CD14-positive monocyte (primary cell): ENCODE results near the gene MARS1. TPM values are rescaled to one million over a fixed set of nuclear protein-coding genes. Genes with fewer than 3 reads are reported as not detected.
"Not testable (repeated sequence)": the region's sequence is repeated elsewhere in the genome, so short reads cannot be mapped to it uniquely, and the experiment has no call there.

ENCODE experiments used
- DNase-seq, 3 donors: peaks; one replicate each; pipeline ENCODE4 v3.0.0-alpha.2; 2011 to 2022
- H2AFZ ChIP-seq: 2 replicates; pipeline ENCODE4 v1.6.0; 2012; ENCODE audit warnings: mild to moderate bottlenecking, low read depth, low read length, inconsistent platforms; ENCODE audit not compliant: insufficient read depth, poor library complexity, severe bottlenecking
- H3K27ac ChIP-seq, 2 donors: 1 replicate in 1 of 2; 2 replicates in 1 of 2; pipeline ENCODE4 v1.5.1; 2012 to 2013; ENCODE audit warnings: low read length in 2 of 2, control low read depth in 1 of 2, inconsistent platforms in 1 of 2, low read depth in 1 of 2, mild to moderate bottlenecking in 1 of 2
- H3K27me3 ChIP-seq, 2 donors: one replicate each; pipeline versions ENCODE4 v1.6.0 to v1.6.1; 2011 to 2013; ENCODE audit warnings: low read length in 2 of 2; ENCODE audit not compliant: control insufficient read depth in 2 of 2, insufficient read depth in 2 of 2
- H3K36me3 ChIP-seq, 2 donors: replicated peaks in 1 of 2; 1 replicate in 1 of 2; 2 replicates in 1 of 2; pipeline versions ENCODE4 v1.5.1 to v1.6.1; 2012 to 2013; ENCODE audit warnings: low read length in 2 of 2, control low read depth in 1 of 2, inconsistent platforms in 1 of 2, mild to moderate bottlenecking in 1 of 2; ENCODE audit not compliant: insufficient read depth in 2 of 2, control insufficient read depth in 1 of 2
- H3K4me1 ChIP-seq, 2 donors: 1 replicate in 1 of 2; 2 replicates in 1 of 2; pipeline versions ENCODE4 v1.5.1 to v1.6.1; 2012 to 2013; ENCODE audit warnings: low read length in 2 of 2, control low read depth in 1 of 2, inconsistent platforms in 1 of 2, mild to moderate bottlenecking in 1 of 2, moderate library complexity in 1 of 2; ENCODE audit not compliant: insufficient read depth in 2 of 2, control insufficient read depth in 1 of 2
- H3K4me2 ChIP-seq: replicated peaks from 2 replicates; pipeline ENCODE3; 2012; ENCODE audit warnings: low read length, moderate library complexity, mild to moderate bottlenecking; ENCODE audit not compliant: poor library complexity, severe bottlenecking; ENCODE audit errors: extremely low read depth
- H3K4me3 ChIP-seq, 3 experiments: fragments of 200-600 bp in 1 of 3; sonication (generic) in 1 of 3; replicated peaks in 1 of 3; 1 replicate in 2 of 3; 2 replicates in 1 of 3; pipeline ENCODE4 v1.5.1; 2011 to 2013; ENCODE audit warnings: low read length in 3 of 3, mild to moderate bottlenecking in 3 of 3, control low read depth in 2 of 3, low read depth in 2 of 3, inconsistent platforms in 1 of 3, moderate library complexity in 1 of 3
- H3K79me2 ChIP-seq: 2 replicates; pipeline ENCODE4 v1.6.0; 2012; ENCODE audit warnings: mild to moderate bottlenecking, control low read depth, inconsistent platforms, low read length, moderate library complexity; ENCODE audit not compliant: insufficient read depth
- H3K9ac ChIP-seq: 2 replicates; pipeline ENCODE4 v1.6.0; 2017; ENCODE audit warnings: low read length, mild to moderate bottlenecking; ENCODE audit not compliant: insufficient read depth, poor library complexity, severe bottlenecking
- H3K9me3 ChIP-seq, 2 donors: replicated peaks in 1 of 2; 1 replicate in 1 of 2; 2 replicates in 1 of 2; pipeline versions ENCODE4 v1.5.1 to v1.6.1; 2012 to 2013; ENCODE audit warnings: low read length in 2 of 2, control low read depth in 1 of 2; ENCODE audit not compliant: control insufficient read depth in 1 of 2, insufficient read depth in 1 of 2
- H4K20me1 ChIP-seq: 2 replicates; pipeline ENCODE4 v1.6.0; 2012; ENCODE audit warnings: mild to moderate bottlenecking, low read length, control low read depth, moderate library complexity; ENCODE audit not compliant: insufficient read depth
- H3K27ac Mint-ChIP-seq, 7 donors: one replicate each; pipeline ENCODE4 v1.8.0; 2020; ENCODE audit warnings: mild to moderate bottlenecking in 7 of 7, mixed read lengths in 7 of 7, moderate library complexity in 6 of 7, inconsistent platforms in 2 of 7
- H3K27me3 Mint-ChIP-seq, 3 donors: one replicate each; pipeline ENCODE4 v1.8.0; 2021 to 2022; ENCODE audit warnings: low read depth in 3 of 3, mild to moderate bottlenecking in 3 of 3, mixed read lengths in 3 of 3, moderate library complexity in 3 of 3, inconsistent platforms in 1 of 3
- H3K36me3 Mint-ChIP-seq, 2 donors: one replicate each; pipeline ENCODE4 v1.8.0; 2020; ENCODE audit warnings: mixed read lengths in 2 of 2, inconsistent platforms in 1 of 2, mild to moderate bottlenecking in 1 of 2
- H3K4me1 Mint-ChIP-seq: one replicate; pipeline ENCODE4 v1.8.0; 2020; ENCODE audit warnings: mild to moderate bottlenecking, mixed read lengths
- H3K4me3 Mint-ChIP-seq, 2 donors: one replicate each; pipeline ENCODE4 v1.8.0; 2020; ENCODE audit warnings: mild to moderate bottlenecking in 2 of 2, mixed read lengths in 2 of 2, moderate library complexity in 1 of 2
- H3K9me3 Mint-ChIP-seq, 7 donors: one replicate each; pipeline ENCODE4 v1.8.0; 2020 to 2022; ENCODE audit warnings: mixed read lengths in 7 of 7, mild to moderate bottlenecking in 6 of 7, moderate library complexity in 6 of 7, inconsistent platforms in 2 of 7
- CTCF ChIP-seq: fragments of 200-600 bp; IDR thresholded peaks from one replicate; pipeline ENCODE4 v1.8.0; 2022; ENCODE audit warnings: antibody characterized with exemption, mild to moderate bottlenecking
- WGBS: methylation state at CpG from one replicate; pipeline ENCODE4 v1.1.5; 2013; ENCODE audit warnings: missing lambda C conversion rate; ENCODE audit not compliant: insufficient coverage; 5-methylcytosine and 5-hydroxymethylcytosine counted together
- intact Hi-C, 2 donors: fragments of 100-400 bp; cut with micrococcal nuclease; formaldehyde crosslinking; loops; one replicate each; pipeline versions ENCODE4 v1.15.0 to v1.15.1; 2023
- polyA plus RNA-seq, 3 donors: library from polyadenylated mRNA; depleted of rRNA in 1 of 3; unstranded in 2 of 3; stranded (reverse) in 1 of 3; fragments of 300-500 nt in 2 of 3; fragments of >200 nt in 1 of 3; fragmentation: Illumina TruSeq in 2 of 3; gene quantifications; 1 replicate in 2 of 3; 2 replicates in 1 of 3; pipeline ENCODE4 v1.2.3, GENCODE V29; 2012 to 2021

MARS1 gene
- polyA plus RNA-seq, 3 donors, result 63.5 to 164 (median 79.8) TPM

- Histone ChIP-seq H3K27ac (no peak overlapping the region), H3K9ac (no peak overlapping the region), H3K36me3 (no peaks in the 10 kb centered on the region), H3K4me2 (no peak overlapping the region), H3K4me1 (no peaks in the 10 kb centered on the region), H3K9me3 (no peaks in the 10 kb centered on the region), H3K79me2 (no peaks in the 10 kb centered on the region), H3K4me3 (no peak overlapping the region), H4K20me1 (no peaks in the 10 kb centered on the region), H2AFZ (no peak overlapping the region), H3K27me3 (peaks cover under 1 to 10% of the 10 kb centered on the region in 2 donors)
- no CpG with 5 or more reads among the region's 4 CpGs for WGBS
- TF ChIP-seq CTCF, result no peak
- intact Hi-C loops, result loop anchor here in 1 of 2 donors (5.0 kb wide), 1 partner anchor 197 kb away; no protein-coding TSS in a partner anchor
- Mint-ChIP-seq H3K4me3 (no peak overlapping the region), H3K27ac (no peak overlapping the region), H3K36me3 (no peaks in the 10 kb centered on the region), H3K27me3 (peaks cover 12 to 24% (median 21%) of the 10 kb centered on the region in 3 donors), H3K4me1 (no peaks in the 10 kb centered on the region), H3K9me3 (peaks cover 0 to 2% (median 0%) of the 10 kb centered on the region in 7 donors)
- no peak for DNase-seq
Measured at GRCh38 chr12:57558864-57559263, 71.0 kb downstream of the MARS1 start.

GRCh38 chr12:57560516-57560915 is 72.6 kb downstream of the MARS1 start:
- Histone ChIP-seq H3K9me3 (no peaks in the 10 kb centered on the region), H3K79me2 (no peaks in the 10 kb centered on the region), H3K27me3 (peaks cover 0 to 10% of the 10 kb centered on the region in 2 donors), H3K4me1 (no peaks in the 10 kb centered on the region), H3K36me3 (no peaks in the 10 kb centered on the region), H2AFZ (no peak overlapping the region), H3K4me3 (no peak overlapping the region), H3K9ac (no peak overlapping the region), H3K4me2 (no peak overlapping the region), H3K27ac (no peak overlapping the region), H4K20me1 (no peaks in the 10 kb centered on the region)
- H3K4me3 Mint-ChIP-seq, result no peak overlapping the region
- no peaks in the 10 kb centered on the region for H3K4me1 Mint-ChIP-seq
- H3K27ac Mint-ChIP-seq, result no peak overlapping the region
- intact Hi-C loops, result no loop called here
- H3K36me3 Mint-ChIP-seq, result no peaks in the 10 kb centered on the region
- peaks cover 0 to 2% (median 0%) of the 10 kb centered on the region in 7 donors for H3K9me3 Mint-ChIP-seq
- no peak for DNase-seq
- H3K27me3 Mint-ChIP-seq, result peaks cover 16 to 32% (median 24%) of the 10 kb centered on the region in 3 donors
- WGBS, result no CpG with 5 or more reads among the region's 2 CpGs
- TF ChIP-seq CTCF, result no peak

GRCh38 chr12:57561117-57561516 is 73.2 kb downstream of the MARS1 start:
- H3K4me2 ChIP-seq, H3K27me3 ChIP-seq, H3K36me3 Mint-ChIP-seq, H3K9me3 ChIP-seq, H3K27ac ChIP-seq, H3K36me3 ChIP-seq, H3K4me1 ChIP-seq, H3K9me3 Mint-ChIP-seq, H2AFZ ChIP-seq, H4K20me1 ChIP-seq, intact Hi-C loops, H3K9ac ChIP-seq, H3K27ac Mint-ChIP-seq, DNase-seq, H3K4me1 Mint-ChIP-seq, H3K4me3 Mint-ChIP-seq, H3K79me2 ChIP-seq, H3K4me3 ChIP-seq: not testable (repeated sequence)
- WGBS, result no CpG with 5 or more reads among the region's 1 CpG
- peaks cover 16 to 28% (median 24%) of the 10 kb centered on the region in 3 donors for H3K27me3 Mint-ChIP-seq
